ENCODE measurements around the gene PLEKHM2. TPM values are rescaled to one million over a fixed set of nuclear protein-coding genes. Genes with fewer than 3 reads are reported as not detected.

The PLEKHM2 gene
- total and polyA plus RNA-seq, 2 of the 8 experiments (the other 6 are each of a cell fraction or from before 2014, with no cell fraction given), result 38.3 to 47.6 TPM

DNA sequence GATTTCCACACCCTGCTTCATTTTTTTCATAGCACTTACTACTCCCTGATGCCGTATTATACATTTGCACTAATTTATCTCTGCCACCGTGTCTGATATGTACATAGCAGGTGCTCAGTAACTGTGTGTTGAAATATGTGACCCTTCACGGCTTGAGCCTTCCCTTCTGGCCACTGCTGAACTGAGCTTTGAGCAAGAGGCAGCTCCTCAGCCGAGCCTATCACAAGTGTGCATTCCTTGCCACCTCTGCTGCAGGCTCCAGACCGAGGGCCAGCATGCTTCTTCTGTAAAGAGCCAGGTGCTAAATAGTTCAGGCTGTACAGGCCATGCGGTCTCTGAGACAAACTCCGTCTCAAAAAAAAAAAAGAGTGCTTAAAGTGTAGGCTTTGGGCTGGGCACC lies 22.6 kb downstream of the PLEKHM2 start:
- CTCF ChIA-PET (ENCODE audit: partially characterized antibody), result interaction anchor here (0.6 to 3.2 kb wide), 5 partner anchors 10 to 270 kb away, joined by 3 to 15 read pairs (median 3); no protein-coding TSS in a partner anchor
- H4K20me1 ChIP-seq (replicated peaks in 1 of 2; ENCODE audit: control insufficient read depth in 1 of 2, insufficient read depth in 2 of 2, low read length in 2 of 2), result peaks cover 6 to 8% of the 10 kb centered on the region in 2 experiments
- 88% methylated on average over 7 of the region's 7 CpGs; no CpG with 5 or more reads in 1 of the 2 experiments for WGBS, 2 experiments (ENCODE audit: extremely low coverage in 1 of 2, insufficient coverage in 1 of 2, insufficient read length in 1 of 2, insufficient replicate concordance in 2 of 2, low coverage in 1 of 2, low lambda C conversion rate in 2 of 2, missing lambda C conversion rate in 1 of 2)
- no peak for TF ChIP-seq POU5F1 (IDR thresholded peaks at IDR 0.05; ENCODE audit: low read depth, low read length)

More for the DNA sequence above, 22.6 kb downstream of the PLEKHM2 start:
- Histone ChIP-seq H2BK12ac (ENCODE audit: low read depth, low read length) (no peak overlapping the region), H4K8ac (ENCODE audit: extremely low read depth, insufficient read depth, low read length) (no peak overlapping the region), H2BK120ac (replicated peaks; ENCODE audit: low read depth, low read length) (no peak overlapping the region), H4K5ac (ENCODE audit: insufficient read length, low read depth, low read length) (no peak overlapping the region), H2AK5ac (ENCODE audit: low read depth, low read length) (no peak overlapping the region), H3K14ac (ENCODE audit: insufficient read length) (no peak overlapping the region), H3K4me2 (ENCODE audit: insufficient read depth in 1 of 2, low read depth in 2 of 2, low read length in 2 of 2) (no peak overlapping the region), H3K4me3 (ENCODE audit: extremely low read depth in 1 of 4, insufficient read depth in 2 of 4, low read depth in 3 of 4, low read length in 4 of 4) (no peak overlapping the region), H3K9ac (replicated peaks in 1 of 4; ENCODE audit: extremely low read depth in 1 of 4, low read depth in 3 of 4, low read length in 3 of 4) (no peak overlapping the region), H3K23me2 (ENCODE audit: low read depth, low read length) (no peaks in the 10 kb centered on the region), H3K4me1 (replicated peaks in 1 of 4; ENCODE audit: control insufficient read depth in 3 of 4, insufficient read depth in 4 of 4, low read length in 3 of 4) (no peaks in the 10 kb centered on the region), H3K79me1 (ENCODE audit: low read depth, low read length) (peaks cover 7% of the 10 kb centered on the region), H3K56ac (replicated peaks; ENCODE audit: insufficient read length, low read depth, low read length) (no peak overlapping the region), H3K27me3 (replicated peaks in 1 of 4; ENCODE audit: control insufficient read depth in 3 of 4, extremely low read depth in 1 of 4, insufficient read depth in 3 of 4, low read length in 3 of 4) (no peaks in the 10 kb centered on the region), H3K36me3 (ENCODE audit: control insufficient read depth in 2 of 4, insufficient read depth in 4 of 4, low read length in 3 of 4) (no peaks in the 10 kb centered on the region), H2BK15ac (ENCODE audit: low read length) (no peak overlapping the region), H3K23ac (ENCODE audit: insufficient read length) (no peak overlapping the region), H2AFZ (ENCODE audit: low read length) (no peak overlapping the region), H4K91ac (replicated peaks; ENCODE audit: insufficient read length, low read length) (no peak overlapping the region), H3K9me3 (ENCODE audit: insufficient read depth in 2 of 2, low read depth in 1 of 2, low read length in 1 of 2) (no peaks in the 10 kb centered on the region), H3K79me2 (ENCODE audit: control insufficient read depth in 1 of 2, insufficient read depth in 2 of 2, low read length in 2 of 2) (peaks cover 0 to 3% of the 10 kb centered on the region in 2 experiments; a peak in 1 of 4 replicates), H3K4ac (replicated peaks; ENCODE audit: insufficient read length, low read depth, low read length) (no peak overlapping the region), H3K18ac (ENCODE audit: extremely low read depth, low read length) (no peak overlapping the region), H2BK20ac (ENCODE audit: low read length) (no peak overlapping the region), H3K27ac (ENCODE audit: low read depth, low read length) (no peak overlapping the region), H2BK5ac (ENCODE audit: low read depth, low read length) (no peak overlapping the region)
- FAIRE-seq (no peak), DNase-seq (ENCODE audit: low read depth in 1 of 2, low spot score in 2 of 2) (no peak)
- POLR2A ChIA-PET (ENCODE audit: partially characterized antibody), result interaction anchor here (0.7 to 1.2 kb wide), 2 partner anchors 19 to 27 kb away, joined by 3 read pairs; no protein-coding TSS in a partner anchor

Measured in H1 (cell line).